Ovary (tissue), 3 donors: ENCODE results near the gene GOLGA1.

Source experiments
- EP300 ChIP-seq: sonication (generic); formaldehyde crosslinking; IDR thresholded peaks from one replicate; pipeline ENCODE4 v1.6.1; 2017; ENCODE audit warnings: antibody characterized with exemption
- POLR2A ChIP-seq: fragments of 450-650 bp; IDR thresholded peaks from one replicate; pipeline ENCODE4 v1.6.1; 2017; ENCODE audit warnings: antibody characterized with exemption, mild to moderate bottlenecking, moderate library complexity
- TF ChIP-seq, protein P1 (sequence below), 3 donors: fragments of 450-650 bp in 2 of 3; fragments of 200-600 bp in 1 of 3; IDR thresholded peaks; one replicate each; pipeline versions ENCODE4 v1.5.1 to v1.8.0; 2016 to 2022; ENCODE audit warnings: antibody characterized with exemption in 3 of 3, mild to moderate bottlenecking in 1 of 3
- donor health status: DM: no; HTN: no; CAD: no.

DNA sequence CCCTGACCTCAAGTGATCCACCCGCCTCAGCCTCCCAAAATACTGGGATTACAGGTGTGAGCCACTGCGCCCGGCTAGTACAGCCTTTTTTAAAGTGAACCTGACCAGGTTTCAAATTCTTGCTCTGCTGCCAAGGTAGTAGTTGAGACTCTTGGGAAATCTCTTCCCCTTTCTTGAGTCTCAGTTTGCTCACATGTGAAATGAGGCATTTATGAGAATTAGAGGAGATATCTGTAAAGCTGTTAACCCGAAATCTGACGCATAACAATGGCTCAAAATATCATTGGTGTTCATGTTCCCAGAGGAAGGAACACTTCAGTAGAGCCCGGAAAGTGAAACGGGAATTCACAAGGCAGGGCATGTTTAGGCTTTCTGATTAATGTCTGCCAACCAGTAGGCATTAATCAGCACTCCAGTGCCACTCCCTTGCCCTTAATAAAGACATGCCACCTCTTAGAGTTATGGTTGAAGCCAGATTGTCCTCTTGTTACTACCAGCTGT is 77.5 kb downstream of the GOLGA1 start:
- TF ChIP-seq, protein P1, sequence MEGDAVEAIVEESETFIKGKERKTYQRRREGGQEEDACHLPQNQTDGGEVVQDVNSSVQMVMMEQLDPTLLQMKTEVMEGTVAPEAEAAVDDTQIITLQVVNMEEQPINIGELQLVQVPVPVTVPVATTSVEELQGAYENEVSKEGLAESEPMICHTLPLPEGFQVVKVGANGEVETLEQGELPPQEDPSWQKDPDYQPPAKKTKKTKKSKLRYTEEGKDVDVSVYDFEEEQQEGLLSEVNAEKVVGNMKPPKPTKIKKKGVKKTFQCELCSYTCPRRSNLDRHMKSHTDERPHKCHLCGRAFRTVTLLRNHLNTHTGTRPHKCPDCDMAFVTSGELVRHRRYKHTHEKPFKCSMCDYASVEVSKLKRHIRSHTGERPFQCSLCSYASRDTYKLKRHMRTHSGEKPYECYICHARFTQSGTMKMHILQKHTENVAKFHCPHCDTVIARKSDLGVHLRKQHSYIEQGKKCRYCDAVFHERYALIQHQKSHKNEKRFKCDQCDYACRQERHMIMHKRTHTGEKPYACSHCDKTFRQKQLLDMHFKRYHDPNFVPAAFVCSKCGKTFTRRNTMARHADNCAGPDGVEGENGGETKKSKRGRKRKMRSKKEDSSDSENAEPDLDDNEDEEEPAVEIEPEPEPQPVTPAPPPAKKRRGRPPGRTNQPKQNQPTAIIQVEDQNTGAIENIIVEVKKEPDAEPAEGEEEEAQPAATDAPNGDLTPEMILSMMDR (IDR thresholded peaks at IDR 0.05), result no peak
- TF ChIP-seq EP300 (no peak), POLR2A (no peak)
